Renal cortex interstitium (tissue), 11 donors: Measurements from ENCODE around the gene PUSL1. TPM values are rescaled to one million over a fixed set of nuclear protein-coding genes. Genes with fewer than 3 reads are reported as not detected.

Experiments
- DNase-seq, 11 donors: peaks; one replicate each; pipeline ENCODE4 v3.0.0-alpha.2; 2013; ENCODE audit warnings: low read depth in 9 of 11, low spot score in 4 of 11; ENCODE audit errors: extremely low read depth in 1 of 11
- polyA plus RNA-seq, 3 donors: library from polyadenylated mRNA; unstranded; fragments of 120-200 nt; gene quantifications; one replicate each; pipeline ENCODE4 v1.2.1, GENCODE V29; 2013; ENCODE audit not compliant: insufficient read length in 3 of 3

Gene PUSL1
- polyA plus RNA-seq, 3 donors: 4.5 to 10.4 (median 10.0) TPM

DNA sequence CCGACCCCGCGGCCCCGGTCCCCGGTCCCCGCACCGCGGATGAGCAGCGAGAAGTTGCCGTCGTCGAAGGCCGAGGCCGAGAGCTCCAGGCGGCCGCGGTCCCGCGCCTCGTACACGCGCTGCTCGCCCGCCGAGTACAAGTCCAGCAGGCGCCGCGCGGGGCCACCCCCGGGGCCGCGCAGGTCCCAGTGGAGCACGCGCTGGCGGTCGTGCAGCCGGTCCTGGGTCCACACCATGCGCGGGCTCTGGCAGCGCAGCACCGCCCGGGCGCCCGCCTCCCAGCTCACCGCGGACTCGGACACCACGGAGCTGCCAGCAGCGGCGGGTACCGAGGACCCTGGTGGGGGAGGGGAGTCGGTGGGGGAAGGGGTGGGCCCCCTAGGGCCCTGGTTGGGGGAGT is 47.0 kb downstream of the PUSL1 start:
- DNase-seq: peak in 1 of 11 donors; percentile 51

DNA sequence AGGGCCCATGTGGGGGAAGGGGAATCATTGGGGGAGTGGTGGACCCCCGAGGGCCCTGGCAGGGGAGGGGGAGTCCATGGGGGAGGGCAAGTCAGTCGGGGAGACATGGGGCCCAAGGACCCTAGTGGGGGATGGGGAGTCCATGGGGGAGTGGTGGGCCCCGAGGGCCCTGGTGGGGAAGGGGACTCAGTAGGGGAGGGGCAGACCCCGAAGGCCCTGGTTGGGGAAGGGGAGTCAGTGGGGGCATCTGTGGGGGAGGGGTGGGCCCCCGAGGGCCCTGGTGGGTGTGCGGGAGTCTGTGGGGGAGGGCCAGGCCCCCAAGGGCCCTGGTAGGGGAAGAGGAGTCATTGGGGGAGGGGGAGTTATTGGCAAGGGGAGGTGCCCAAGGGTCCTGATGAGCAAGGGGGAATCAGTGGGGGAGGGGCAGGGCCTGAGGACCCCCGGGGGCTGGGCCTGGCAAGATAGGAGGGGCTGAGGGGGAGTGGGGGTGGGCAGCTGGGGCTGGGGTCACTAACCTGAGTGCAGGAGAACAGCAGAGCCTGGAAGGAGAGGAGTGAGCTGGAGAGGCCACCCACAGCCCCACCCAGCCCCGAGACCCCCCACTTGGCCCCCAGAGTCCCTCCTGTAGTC is 47.9 kb downstream of the PUSL1 start:
- DNase-seq: no peak

DNA sequence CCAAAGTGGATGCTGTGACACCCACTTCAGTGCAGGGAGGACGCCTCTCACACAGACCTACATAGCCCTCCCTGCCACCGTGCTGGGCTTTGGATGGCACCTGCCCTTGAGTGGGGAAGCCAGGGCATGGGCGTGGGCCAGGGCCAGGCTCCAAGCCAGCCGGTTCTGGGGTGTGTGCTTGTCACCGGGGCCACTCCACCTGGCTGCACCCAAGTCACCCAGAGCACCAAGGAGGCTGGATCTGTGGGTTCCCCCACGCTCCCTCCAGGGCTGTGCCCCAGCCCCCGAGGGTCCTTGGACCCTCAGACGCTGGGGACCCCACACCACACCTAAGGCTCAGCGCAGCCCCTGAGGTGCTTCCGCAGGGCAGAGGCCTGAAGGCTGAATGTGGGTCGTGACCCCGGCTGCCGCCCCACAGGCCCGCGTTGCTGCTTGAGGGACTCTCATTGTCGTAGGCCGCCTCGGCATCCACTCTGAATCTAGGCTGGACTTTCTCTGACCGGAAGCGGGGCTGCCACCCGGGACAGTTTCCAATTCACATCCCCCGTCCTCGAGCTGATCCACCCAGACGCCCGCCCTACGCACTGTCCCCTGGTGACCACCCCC is 48.5 kb downstream of the PUSL1 start:
- DNase-seq: no peak

DNA sequence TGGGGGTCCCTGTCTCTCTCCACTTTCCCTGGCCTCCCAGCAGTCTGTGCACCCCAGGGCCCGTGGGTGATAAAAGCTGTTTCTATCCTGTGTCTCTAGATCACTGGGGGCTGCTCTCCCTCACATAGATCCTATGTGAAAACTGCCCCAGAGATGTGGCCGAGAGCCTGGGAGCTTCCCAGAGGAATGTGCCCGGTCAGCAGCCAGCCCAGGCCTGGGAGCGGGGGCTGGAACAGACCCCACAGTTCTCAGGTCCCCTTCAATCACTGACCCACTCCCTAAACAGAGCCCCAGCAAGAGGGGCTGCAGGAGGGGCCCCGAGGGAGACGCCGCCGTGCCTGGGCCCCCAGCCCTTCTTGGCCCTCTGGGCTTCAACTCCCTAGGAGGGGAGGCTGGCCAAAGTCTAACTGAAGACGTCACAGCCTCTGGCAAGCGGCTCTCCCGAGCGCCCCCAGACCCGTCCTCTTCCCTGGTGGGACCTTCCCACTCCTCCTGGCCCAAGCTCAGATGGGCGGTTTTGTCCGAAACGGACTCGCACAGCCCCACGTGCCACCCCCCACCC is 49.6 kb downstream of the PUSL1 start:
- no peak for DNase-seq

DNA sequence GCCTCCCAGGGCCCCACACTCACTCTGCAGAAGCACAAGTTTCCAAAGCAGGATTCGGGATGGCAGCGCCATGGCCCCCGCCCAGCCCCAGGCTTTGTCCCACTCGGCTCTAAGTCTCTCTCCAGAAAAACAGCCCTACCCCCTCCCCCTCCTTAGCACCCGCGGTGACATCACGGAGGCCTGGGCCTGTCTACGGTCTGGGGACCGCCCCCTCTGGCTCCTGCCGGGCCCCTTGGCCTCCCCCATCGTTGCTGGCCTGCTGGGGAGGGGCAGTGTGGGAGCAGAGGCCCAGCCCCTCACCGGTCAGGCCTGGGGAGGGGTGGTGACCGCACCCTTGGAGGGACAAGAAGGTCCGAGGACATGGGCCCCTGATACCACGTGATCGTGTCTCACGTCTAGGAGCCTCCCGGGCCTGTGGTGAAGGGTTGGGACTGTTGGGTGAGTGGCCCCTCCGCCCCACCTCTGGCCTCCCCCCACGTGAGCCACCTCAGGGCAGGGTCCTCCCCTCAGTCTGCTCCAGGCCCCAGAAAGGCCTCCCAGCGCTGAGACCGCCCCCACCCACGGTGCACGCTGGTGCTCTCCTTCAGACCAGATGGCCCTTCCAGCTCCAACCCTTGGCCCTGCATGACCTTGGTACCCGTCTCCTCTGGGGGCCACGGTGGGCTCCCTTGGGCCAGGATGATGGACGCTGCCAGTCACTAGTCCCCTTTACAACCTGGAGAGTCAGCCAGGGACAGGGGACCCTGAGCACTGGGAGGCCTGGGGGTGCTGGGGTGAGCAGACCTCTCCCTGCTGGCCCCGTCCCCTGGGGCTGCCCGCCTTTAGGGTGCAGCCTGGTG is 50.3 kb downstream of the PUSL1 start, which contains the start of gene MXRA8:
Gene MXRA8, minus strand, starts transcription at position 123 of the 839 bp plus-strand sequence. Its CDS starts 51 bp downstream, at position 72.
- peak in 5 of 11 donors; percentile 57 to 80 (median 61) for DNase-seq

DNA sequence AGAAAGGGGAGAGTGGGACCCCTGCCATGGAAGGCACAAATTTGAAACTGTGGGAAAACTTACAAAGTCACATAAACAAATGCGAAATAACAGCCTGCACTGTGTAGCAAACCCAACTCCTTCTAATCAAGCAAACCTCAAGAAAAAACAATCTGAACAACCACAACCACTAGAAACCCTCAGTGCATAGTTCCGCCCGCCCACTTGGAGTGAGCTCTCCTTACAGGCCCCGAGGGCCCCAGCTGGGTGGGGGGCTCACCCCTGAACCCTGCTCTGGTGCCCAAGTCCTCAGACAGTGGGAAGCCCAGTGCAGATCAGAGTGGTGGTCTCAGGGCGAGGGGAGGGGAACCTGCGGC is 50.9 kb downstream of the PUSL1 start:
- no peak for DNase-seq

DNA sequence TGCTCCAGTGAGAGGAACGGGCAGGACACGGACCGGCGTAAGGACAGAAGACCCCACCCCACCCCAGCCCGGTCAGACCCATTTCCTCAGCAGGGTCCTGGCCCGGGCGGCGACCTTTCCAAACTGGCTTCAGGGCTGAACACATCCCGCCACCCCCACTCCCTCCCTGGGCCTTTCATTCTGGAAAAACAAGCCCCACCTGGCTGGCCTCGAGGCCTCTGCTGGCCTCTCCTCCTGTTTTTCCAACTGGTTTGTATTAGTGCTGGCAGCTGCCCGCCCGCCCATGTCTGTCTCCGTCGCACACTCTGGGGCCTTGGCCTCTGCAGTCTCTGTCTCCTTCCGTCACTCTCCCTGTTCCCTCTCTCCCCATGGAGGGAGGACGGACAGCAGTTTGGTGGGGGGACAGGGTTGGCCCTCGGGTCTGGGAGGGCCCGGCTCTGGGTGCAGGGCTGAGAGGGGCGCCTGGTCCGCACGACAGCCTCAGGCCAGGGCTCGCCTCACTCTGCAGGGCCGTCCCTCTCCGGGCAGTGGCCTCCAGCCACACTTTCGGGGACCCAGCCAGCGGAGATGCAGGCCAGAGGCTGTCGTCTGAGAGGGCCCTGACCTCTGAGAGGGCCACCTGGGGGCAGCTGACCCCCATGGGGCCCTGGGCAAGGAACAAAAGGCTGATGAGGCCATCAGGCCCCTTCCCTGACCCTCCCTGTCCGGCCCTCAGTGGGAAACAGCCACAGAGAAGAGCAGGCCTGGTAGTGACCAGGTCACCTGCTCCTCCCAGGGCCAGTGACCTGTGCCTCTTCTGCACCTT is 51.5 kb downstream of the PUSL1 start:
- peak in 2 of 11 donors; percentile 51 to 65 for DNase-seq

DNA sequence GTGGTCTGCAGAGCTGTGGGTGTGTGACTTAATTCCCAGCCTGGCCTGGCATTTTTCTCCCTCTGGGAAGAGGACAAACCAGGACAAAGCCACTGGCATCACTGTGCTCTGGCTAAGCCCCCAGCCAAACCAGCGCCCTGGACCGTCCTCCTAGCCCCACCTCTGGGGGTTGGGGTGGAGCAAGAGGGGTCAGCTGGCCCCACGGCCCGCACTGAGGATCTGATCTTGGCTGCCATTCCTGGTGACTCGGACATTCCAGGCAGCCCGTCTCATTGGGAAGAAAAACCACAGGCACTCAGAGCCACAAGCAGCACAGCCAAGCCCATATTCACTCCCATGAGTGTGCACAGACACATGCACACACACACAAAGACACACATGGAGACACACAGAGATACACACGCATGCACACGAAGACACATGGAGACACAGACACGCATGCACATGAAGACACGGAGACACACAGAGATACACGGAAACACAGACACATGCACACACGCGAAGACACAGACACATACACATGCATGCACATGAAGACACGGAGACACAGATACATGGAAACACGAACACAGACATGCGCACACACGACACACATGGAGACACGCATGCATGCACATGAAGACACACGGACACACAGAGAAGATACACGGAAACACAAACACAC is 52.2 kb downstream of the PUSL1 start:
- DNase-seq: no peak

Other genes with a start within 250 kb of the PUSL1 start
- under 1 TPM; 0.30 to 0.82 (median 0.39) TPM for gene RNF223, start 234.3 kb upstream of the PUSL1 start, polyA plus RNA-seq
- 10 to 100 TPM in 2 of 3 donors, 1 to 10 TPM in 1; 6.4 to 20.1 (median 14.1) TPM for gene C1orf159, start 192.5 kb upstream of the PUSL1 start, polyA plus RNA-seq
- under 1 TPM; 0.30 to 0.88 (median 0.50) TPM for gene TTLL10, start 134.7 kb upstream of the PUSL1 start, polyA plus RNA-seq
- under 1 TPM; 0.20 to 0.80 (median 0.43) TPM for gene TNFRSF18, start 102.0 kb upstream of the PUSL1 start, polyA plus RNA-seq
- 1 to 10 TPM; 1.1 to 3.0 (median 2.4) TPM for gene TNFRSF4, start 94.4 kb upstream of the PUSL1 start, polyA plus RNA-seq
- gene SDF4, start 76.6 kb upstream of the PUSL1 start, polyA plus RNA-seq: 100 to 1,000 TPM; 106 to 141 (median 132) TPM
- 10 to 100 TPM; 20.9 to 22.5 (median 21.3) TPM for gene B3GALT6, start 76.4 kb upstream of the PUSL1 start, polyA plus RNA-seq
- 10 to 100 TPM in 2 of 3 donors, 1 to 10 TPM in 1; 7.5 to 17.4 (median 12.2) TPM for gene C1QTNF12, start 61.9 kb upstream of the PUSL1 start, polyA plus RNA-seq
- 10 to 100 TPM; 44.5 to 58.5 (median 53.4) TPM for gene UBE2J2, start 34.7 kb upstream of the PUSL1 start, polyA plus RNA-seq
- gene SCNN1D, start 28.2 kb upstream of the PUSL1 start, polyA plus RNA-seq: 10 to 100 TPM in 1 of 3 donors, 1 to 10 TPM in 2; 3.9 to 10.5 (median 5.8) TPM
- gene ACAP3, start 667 bp upstream of the PUSL1 start, polyA plus RNA-seq: 10 to 100 TPM; 22.4 to 39.1 (median 38.3) TPM
- gene INTS11, start 16.1 kb downstream of the PUSL1 start, polyA plus RNA-seq: 100 to 1,000 TPM; 107 to 159 (median 117) TPM
- gene CPTP, start 16.2 kb downstream of the PUSL1 start, polyA plus RNA-seq: 10 to 100 TPM; 10.0 to 18.0 (median 16.0) TPM
- under 1 TPM; 0.31 to 0.52 (median 0.47) TPM for gene TAS1R3, start 22.7 kb downstream of the PUSL1 start, polyA plus RNA-seq
- gene DVL1, start 40.8 kb downstream of the PUSL1 start, polyA plus RNA-seq: 10 to 100 TPM; 23.6 to 45.9 (median 42.6) TPM
- 100 to 1,000 TPM; 145 to 202 (median 196) TPM for gene MXRA8, start 50.0 kb downstream of the PUSL1 start, polyA plus RNA-seq
- gene AURKAIP1, start 66.6 kb downstream of the PUSL1 start, polyA plus RNA-seq: 10 to 100 TPM; 52.0 to 89.3 (median 86.3) TPM
- 100 to 1,000 TPM; 241 to 386 (median 255) TPM for gene CCNL2, start 90.7 kb downstream of the PUSL1 start, polyA plus RNA-seq
- 100 to 1,000 TPM; 115 to 120 (median 120) TPM for gene MRPL20, start 98.7 kb downstream of the PUSL1 start, polyA plus RNA-seq
- gene ANKRD65, start 112.7 kb downstream of the PUSL1 start, polyA plus RNA-seq: 10 to 100 TPM in 2 of 3 donors, 1 to 10 TPM in 1; 8.3 to 14.7 (median 10.6) TPM
- gene VWA1, start 127.1 kb downstream of the PUSL1 start, polyA plus RNA-seq: 10 to 100 TPM; 31.6 to 74.6 (median 62.4) TPM
- gene ATAD3C, start 141.1 kb downstream of the PUSL1 start, polyA plus RNA-seq: 1 to 10 TPM; 2.2 to 5.5 (median 2.9) TPM
- gene ATAD3B, start 163.2 kb downstream of the PUSL1 start, polyA plus RNA-seq: 10 to 100 TPM; 11.6 to 28.5 (median 15.1) TPM
- gene ATAD3A, start 203.6 kb downstream of the PUSL1 start, polyA plus RNA-seq: 10 to 100 TPM; 15.4 to 29.0 (median 25.9) TPM
- gene TMEM240, start 232.0 kb downstream of the PUSL1 start, polyA plus RNA-seq: 10 to 100 TPM in 1 of 3 donors, 1 to 10 TPM in 2; 4.0 to 12.1 (median 6.6) TPM